Neural progenitor cell (in vitro differentiated cells): ENCODE data around the gene ZNF316.
"Not testable (repeated sequence)": the region's sequence is repeated elsewhere in the genome, so short reads cannot be mapped to it uniquely, and the experiment has no call there.

Experiments
- EZH2 ChIP-seq: fragments of 200-600 bp; sonication (generic); IDR thresholded peaks from 2 replicates; pipeline ENCODE4 v1.6.1; 2017; ENCODE audit warnings: antibody characterized with exemption, mild to moderate bottlenecking, moderate library complexity
- EZH2phosphoT487 ChIP-seq: fragments of 200-600 bp; sonication (generic); IDR thresholded peaks from 2 replicates; pipeline ENCODE4 v1.6.1; 2017; ENCODE audit warnings: antibody characterized with exemption
- TF ChIP-seq, protein P1 (sequence below): fragments of 200-600 bp; sonication (generic); IDR thresholded peaks from 2 replicates; pipeline ENCODE4 v1.5.1; 2017; ENCODE audit warnings: antibody characterized with exemption, mild to moderate bottlenecking

DNA sequence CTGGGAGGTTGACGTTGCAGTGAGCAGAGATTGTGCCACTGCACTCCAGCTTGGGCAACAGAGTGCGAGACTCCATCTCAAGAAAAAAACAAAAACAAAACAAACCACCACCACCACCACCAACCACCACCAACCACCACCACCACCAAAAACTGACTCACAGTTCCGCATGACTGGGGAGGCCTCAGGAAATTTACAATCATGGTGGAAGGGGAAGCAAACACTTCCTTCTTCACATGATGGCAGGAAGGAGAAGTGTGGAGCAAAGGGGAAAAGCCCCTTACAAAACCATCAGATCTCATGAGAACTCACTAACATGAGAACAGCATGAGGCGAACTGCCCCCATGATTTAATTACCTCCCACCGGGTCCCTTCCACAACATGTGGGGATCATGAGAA is 2.1 kb upstream of the ZNF316 start:
- TF ChIP-seq, protein P1, sequence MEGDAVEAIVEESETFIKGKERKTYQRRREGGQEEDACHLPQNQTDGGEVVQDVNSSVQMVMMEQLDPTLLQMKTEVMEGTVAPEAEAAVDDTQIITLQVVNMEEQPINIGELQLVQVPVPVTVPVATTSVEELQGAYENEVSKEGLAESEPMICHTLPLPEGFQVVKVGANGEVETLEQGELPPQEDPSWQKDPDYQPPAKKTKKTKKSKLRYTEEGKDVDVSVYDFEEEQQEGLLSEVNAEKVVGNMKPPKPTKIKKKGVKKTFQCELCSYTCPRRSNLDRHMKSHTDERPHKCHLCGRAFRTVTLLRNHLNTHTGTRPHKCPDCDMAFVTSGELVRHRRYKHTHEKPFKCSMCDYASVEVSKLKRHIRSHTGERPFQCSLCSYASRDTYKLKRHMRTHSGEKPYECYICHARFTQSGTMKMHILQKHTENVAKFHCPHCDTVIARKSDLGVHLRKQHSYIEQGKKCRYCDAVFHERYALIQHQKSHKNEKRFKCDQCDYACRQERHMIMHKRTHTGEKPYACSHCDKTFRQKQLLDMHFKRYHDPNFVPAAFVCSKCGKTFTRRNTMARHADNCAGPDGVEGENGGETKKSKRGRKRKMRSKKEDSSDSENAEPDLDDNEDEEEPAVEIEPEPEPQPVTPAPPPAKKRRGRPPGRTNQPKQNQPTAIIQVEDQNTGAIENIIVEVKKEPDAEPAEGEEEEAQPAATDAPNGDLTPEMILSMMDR = not testable (repeated sequence)
- not testable (repeated sequence) for TF ChIP-seq EZH2phosphoT487, EZH2
